HG03520 (cell line): ENCODE results near the gene NANS.
"Not testable (repeated sequence)": the region's sequence is repeated elsewhere in the genome, so short reads cannot be mapped to it uniquely, and the experiment has no call there.

ENCODE experiments used
- ATAC-seq: cut with Tn5 transposase; IDR thresholded peaks from one replicate; pipeline ENCODE4 v1.9.1; 2021; ENCODE audit warnings: mild to moderate bottlenecking, moderate library complexity; ENCODE audit not compliant: unreplicated experiment

NANS gene

GRCh38 chr9:98075332-98075805, 18.8 kb downstream of the NANS start:
- ATAC-seq: no peak

GRCh38 chr9:98076514-98076890, 20.0 kb downstream of the NANS start:
- not testable (repeated sequence) for ATAC-seq

DNA sequence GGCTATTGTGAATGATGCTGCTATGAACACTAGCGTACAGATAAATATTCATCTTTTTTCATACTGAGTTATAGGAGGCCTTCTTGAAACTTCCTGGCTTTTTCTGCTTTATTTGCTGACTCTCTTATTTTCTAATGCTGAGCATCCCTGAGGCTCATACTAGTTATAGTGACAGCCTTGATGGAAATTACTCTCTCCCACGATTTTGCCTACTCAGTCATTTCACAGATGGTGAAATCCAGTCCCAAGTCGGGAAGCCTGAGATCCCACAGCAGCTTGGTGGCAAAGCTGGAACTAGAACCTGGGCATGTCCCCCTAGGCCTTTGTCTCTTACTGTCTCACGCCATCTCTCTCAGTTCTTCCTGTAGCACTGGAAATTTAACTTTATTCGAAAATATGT, 22.4 kb downstream of the NANS start:
- no peak for ATAC-seq

GRCh38 chr9:98080326-98080725, 23.8 kb downstream of the NANS start:
- ATAC-seq: no peak

- ATAC-seq: no peak
Measured at GRCh38 chr9:98080780-98081179, 24.2 kb downstream of the NANS start.

DNA sequence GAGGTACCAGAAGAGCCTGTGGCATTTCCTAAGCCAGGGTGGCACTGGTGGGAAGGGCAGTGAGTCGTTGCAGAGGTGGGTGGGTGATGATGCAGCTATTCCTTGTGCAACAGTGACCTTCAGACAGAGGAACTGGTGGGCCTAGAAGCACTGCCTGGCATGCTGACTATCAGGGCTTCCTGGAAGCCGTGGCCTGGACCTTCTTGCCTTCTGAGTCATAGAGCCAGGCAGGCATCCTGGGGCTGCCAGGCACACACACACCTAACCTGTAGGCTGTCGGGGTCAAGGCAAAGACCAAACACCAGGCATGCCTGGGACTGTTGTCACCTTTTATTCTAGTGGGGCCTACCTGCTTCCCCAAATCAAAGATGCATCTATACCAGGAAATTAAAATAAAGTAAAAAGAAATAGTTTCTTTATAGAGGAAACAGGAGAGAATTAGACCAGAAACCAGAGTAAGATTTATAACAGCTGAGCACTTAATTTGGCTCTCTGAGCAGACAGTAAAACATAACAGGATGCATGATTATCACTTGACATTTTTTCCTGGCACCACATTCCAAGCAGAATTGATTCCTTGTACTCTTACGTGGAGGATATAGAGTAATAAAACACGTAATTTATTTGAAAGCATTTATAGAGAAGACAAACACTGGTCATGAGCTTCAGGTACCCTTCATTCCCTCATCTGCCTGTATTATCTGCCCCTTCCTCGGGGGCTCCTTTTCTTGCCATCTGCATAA, 25.1 kb downstream of the NANS start:
- no peak for ATAC-seq

GRCh38 chr9:98083061-98083501, 26.5 kb downstream of the NANS start:
- ATAC-seq: no peak

DNA sequence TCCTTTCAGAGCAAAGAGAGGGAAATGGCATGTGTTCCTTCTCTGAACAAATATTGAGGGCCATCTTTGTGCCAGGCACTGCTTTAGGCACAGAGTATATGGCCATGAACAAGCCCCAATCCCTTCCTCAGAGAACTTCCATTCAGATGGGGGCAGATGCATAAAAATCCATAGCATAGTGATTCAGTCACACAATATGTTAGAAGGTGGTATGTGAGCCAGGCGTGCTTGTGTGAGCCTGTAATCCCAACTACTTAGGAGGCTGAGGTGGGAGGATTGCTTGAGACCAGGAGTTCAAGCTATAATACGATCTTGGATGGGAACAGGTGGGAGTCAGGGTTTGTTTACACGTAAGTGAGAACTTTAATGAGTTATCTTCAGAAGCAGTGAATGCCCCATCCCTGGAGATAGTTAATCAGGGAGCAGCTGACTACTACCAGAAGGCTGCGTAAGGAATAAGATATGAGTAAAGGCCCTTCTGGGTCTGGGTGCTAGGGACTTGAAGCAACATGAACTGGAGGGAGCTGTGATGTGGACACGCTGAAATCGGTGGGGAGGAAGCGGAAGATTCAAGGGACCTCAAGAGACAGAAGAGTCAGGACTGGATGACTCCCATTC, 27.1 kb downstream of the NANS start:
- no peak for ATAC-seq

GRCh38 chr9:98084396-98084795, 27.9 kb downstream of the NANS start:
- no peak for ATAC-seq

DNA sequence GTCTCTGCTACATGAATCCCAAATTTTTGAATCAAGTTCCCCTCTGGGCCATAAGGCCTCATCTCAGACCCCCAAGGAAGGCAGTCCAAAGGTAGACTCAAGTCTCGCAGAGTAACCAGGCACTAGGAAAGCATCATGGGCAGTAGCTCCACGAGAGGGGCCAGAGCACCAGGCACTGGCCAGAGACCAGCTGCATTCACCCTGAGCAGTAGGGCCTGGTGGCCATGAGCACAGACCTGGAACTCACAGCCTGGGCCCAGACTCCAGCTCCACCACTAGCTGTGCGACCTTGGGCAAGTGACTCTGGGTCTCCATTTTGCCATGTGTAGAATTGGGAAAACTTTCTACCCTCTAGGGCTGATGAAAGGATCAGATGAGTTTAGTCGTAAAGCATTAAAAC, 28.5 kb downstream of the NANS start:
- ATAC-seq: no peak

DNA sequence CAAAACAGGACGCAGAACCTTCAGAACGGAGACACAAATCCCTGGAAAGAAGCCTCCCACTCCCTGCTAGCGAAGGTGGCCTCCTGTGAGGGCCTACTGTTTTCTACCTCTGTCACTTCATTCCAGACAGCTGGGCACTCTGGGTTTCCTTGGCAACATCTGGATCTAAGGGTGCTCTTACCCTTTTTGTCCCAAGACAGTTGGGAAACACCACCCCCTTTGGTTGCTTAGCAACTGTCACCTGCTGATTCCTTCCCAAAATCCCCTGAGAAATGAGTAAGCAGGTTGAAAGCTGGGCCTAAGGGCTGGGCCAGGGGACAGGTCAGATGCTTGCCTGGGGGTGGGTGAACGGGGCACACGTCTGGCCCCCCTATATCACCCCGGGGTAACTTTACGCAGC, 29.4 kb downstream of the NANS start:
- ATAC-seq: no peak

GRCh38 chr9:98086461-98086860, 29.9 kb downstream of the NANS start:
- ATAC-seq: no peak

- no peak for ATAC-seq
Measured at GRCh38 chr9:98087420-98088354, 31.2 kb downstream of the NANS start.

- ATAC-seq: not testable (repeated sequence)
Measured at GRCh38 chr9:98090674-98091073, 34.1 kb downstream of the NANS start.

DNA sequence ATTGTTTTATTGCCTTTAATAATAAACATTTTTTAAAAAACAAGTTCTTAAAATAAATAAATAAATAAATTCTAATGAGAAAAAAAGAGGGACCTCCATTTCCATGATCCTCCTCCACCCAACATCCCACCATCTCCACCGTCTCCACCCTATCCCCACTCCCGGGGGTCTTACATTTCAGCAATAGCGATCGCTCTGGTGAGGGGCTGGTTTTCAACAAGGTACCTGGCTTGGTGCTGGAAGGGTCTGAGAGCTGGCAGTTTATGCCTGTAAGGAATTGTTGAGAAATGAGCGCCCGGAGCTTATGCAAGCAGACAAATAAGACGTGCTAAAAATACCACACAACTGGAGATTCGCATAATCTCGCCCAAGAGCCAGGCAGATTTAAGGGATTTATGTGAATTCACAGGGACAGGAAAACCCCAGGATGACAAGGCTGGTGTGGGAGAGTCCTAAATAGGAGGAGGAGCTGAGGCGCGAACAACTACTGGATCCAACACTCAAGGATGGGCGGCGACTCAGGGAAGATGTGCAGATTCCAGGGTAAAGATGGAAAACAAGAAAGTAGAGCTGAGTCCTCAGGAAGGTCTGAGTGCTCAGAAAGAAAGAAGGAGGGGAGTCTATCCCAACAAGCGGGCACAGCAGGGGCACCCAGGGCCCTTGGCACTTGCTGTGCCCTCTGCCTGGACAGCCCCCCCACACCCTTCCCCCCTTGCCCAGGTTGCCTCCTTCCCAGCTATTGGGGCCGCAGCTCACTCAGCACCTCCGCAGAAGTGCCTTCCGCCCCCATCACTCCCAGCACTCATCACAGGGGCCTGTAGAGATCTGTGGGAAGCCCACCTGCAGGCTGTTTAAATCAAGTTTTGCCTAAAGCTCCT, 35.4 kb downstream of the NANS start:
- no peak for ATAC-seq

DNA sequence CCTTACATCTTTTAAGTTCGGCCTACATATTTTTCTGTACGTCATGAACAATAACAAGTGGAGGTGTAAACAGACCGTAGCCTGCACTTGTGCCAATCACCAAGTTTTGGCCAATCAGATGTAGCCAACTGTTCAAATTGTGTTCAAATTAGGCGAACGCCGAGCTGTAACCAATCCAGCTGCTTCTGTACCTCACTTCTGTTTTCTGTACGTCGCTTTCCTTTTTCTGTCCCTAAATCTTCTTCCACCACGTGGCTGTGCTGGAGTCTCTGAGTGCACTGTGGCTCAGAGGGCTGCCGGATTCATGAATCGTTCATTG, 36.0 kb downstream of the NANS start:
- no peak for ATAC-seq

DNA sequence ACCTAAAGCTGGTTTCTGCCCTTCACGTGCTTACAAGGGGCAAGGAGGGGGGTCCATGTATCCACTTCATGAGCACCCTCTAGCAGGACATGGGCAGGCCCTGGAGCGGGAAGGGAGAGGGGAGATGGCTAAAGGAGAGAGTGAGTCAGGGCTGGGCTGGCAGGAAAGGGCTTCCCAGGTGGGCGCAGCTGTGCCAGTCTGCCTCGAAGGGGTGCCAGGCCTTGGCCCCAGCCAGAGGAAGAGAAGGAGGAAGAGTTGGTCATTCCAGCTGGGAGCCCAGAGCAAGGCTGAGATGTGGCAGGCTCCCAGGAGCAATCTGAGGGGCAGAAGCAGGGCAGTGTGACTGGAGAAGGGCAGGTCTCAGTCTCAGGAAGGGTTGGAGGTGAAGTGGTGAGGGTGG, 37.8 kb downstream of the NANS start:
- ATAC-seq: no peak

GRCh38 chr9:98094851-98095250, 38.3 kb downstream of the NANS start:
- ATAC-seq: no peak

- ATAC-seq: no peak
Measured at GRCh38 chr9:98095401-98095800, 38.9 kb downstream of the NANS start.

DNA sequence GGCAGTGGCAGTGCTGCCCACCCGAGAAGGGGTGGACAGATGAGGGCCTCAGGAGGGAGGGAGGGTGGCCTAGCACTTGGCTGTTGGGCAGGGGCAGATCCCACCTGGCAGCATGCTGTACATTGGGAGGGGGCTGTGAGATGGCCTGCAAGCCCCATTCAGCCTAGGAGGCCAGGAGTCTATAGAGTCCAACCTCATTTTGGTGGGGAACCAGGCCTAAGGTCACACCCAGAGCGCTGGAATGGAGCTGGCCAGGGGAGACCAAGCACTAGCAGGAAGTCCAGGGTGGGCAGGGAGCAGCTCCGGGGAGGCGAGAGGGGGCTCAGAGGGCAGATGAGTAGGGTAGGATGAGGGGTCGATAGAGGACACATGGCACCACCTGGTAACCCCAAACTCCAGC, 39.6 kb downstream of the NANS start:
- ATAC-seq: no peak

- no peak for ATAC-seq
Measured at GRCh38 chr9:98097836-98098235, 41.3 kb downstream of the NANS start.
